Hematopoietic multipotent progenitor cell treated with erythropoietin and hydrocortisone succinate and interleukin-3 and kit ligand, for 4 days (in vitro differentiated cells): Measurements from ENCODE around the gene DCTN2.
"Not testable (repeated sequence)": the region's sequence is repeated elsewhere in the genome, so short reads cannot be mapped to it uniquely, and the experiment has no call there.

Experiments used
- DNase-seq: peaks from one replicate; pipeline ENCODE4 v3.0.0-alpha.2; 2015

The DCTN2 gene

GRCh38 chr12:57576613-57577160 is 29.7 kb upstream of the DCTN2 start:
- no peak for DNase-seq

DNA sequence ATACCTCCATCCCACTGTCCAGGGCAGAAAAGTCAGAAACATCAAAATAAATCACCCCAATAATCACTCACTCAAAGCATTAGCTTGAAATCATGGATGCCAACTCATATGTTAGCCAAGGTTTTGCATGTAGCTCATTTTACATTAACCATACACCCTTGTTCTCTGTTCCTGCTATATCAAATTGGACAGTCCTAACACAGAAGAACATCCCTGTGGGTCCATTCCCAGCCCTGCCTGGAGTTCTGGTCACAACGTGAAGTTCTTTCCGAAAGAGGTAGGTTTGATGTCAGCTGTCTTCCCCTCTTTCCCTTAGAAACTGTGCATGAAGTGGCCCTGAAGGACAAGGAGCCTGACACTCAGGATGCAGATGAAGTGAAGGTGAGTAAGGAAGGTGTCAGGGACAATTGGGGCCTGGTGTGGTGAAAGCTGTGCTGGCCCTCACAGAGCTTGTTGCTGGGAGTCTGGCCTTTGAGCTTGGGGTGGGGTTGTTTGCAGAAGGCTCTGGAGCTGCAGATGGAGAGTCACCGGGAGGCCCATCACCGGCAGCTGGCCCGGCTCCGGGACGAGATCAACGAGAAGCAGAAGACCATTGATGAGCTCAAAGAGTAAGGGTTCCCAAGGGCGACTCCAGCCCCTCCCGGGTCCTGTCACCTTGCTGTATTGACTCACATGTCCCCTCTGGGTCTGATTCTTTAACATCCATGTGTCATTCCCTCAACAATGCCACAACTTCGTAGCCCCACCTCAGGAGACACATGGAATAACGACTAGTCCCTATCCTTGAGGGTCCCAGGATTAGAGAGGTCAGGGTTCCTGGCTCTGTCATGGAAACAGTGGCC is 29.0 kb upstream of the DCTN2 start:
- no peak for DNase-seq

- DNase-seq: no peak
Observed at GRCh38 chr12:57574795-57575194, 27.8 kb upstream of the DCTN2 start.

- DNase-seq: no peak
Observed at GRCh38 chr12:57571926-57572762, 25.2 kb upstream of the DCTN2 start.

DNA sequence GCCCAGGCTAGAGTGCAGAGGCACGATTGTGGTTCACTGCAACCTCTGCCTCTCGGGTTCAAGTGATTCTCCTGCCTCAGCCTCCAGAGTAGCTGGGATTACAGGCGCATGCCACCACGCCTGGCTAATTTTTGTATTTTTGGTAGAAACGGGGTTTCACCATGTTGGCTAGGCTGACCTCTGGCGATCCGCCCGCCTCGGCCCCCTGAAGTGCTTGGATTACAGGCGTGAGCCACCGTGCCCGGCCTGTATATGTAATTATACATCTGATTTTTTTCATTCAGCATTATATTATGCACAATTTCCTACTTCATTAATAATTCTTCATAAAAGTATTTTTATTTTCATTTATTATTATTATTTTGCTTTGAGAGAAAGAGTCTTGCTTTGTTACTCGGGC is 23.4 kb upstream of the DCTN2 start:
- DNase-seq: not testable (repeated sequence)

DNA sequence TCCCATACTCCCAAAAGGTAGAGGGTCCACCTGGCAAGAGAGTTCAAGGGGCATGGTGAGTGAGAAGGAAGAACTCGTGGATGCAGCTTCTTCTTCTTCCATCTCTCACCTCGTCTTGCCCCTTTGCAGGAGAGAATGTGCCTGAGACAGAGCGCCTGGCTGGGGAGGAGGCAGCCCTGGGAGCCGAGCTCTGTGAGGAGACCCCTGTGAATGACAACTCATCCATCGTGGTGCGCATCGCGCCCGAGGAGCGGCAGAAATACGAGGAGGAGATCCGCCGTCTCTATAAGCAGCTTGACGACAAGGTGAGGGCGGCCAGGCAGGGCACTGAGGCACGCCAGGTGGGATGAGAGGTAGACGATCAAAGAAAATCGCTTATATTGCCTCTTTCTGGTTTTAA is 22.9 kb upstream of the DCTN2 start:
- no peak for DNase-seq

- DNase-seq: no peak
Observed at GRCh38 chr12:57568838-57569237, 21.8 kb upstream of the DCTN2 start.

DNA sequence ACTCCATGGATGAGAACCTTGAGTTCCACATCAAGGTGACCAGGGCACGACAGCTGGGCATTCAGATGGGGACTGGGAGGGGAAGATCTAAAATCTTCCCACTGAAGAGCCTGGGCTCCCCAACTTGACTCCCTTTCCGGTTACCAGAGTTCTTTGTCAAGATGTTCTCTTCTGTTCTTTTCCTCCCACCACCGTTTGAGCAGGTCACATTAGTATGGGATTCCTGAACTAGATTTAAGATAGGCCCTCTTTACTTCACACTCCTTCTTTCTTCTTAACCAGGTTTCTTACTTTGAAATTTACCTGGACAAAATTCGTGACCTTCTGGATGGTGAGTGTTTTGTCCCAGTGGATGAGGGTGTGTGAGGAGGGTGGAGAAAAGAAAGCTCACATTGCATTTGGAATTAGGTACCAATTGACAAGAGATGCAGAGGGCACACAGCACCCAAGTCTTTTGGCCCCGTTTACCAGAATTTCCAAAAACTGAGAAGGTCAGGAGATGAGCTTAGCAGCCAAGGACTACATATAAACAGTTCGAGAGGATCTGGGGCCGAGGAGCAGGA is 17.3 kb upstream of the DCTN2 start:
- no peak for DNase-seq

GRCh38 chr12:57563358-57563757 is 16.4 kb upstream of the DCTN2 start:
- DNase-seq: peak; percentile 35

GRCh38 chr12:57561117-57561516 is 14.1 kb upstream of the DCTN2 start:
- not testable (repeated sequence) for DNase-seq

DNA sequence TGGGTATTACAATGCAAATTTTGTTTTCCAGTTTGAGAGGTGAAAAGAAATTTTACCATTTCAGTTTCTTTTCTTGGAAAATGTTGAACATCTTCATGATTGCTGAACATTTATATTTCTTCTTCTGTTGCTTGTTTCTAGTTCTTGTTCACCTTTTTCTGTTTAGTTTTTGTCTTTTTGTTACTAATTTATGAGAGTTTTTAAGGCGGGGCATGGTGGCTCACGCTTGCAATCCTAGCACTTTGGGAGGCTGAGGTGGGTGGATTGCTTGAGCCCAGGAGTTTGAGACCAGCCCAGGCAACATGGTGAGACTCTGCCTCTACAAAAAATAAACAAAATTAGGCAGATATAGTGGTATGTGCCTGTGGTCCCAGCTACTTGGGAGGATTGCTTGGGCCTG is 13.5 kb upstream of the DCTN2 start:
- DNase-seq: no peak

- DNase-seq: no peak
Observed at GRCh38 chr12:57558864-57559263, 11.9 kb upstream of the DCTN2 start.

DNA sequence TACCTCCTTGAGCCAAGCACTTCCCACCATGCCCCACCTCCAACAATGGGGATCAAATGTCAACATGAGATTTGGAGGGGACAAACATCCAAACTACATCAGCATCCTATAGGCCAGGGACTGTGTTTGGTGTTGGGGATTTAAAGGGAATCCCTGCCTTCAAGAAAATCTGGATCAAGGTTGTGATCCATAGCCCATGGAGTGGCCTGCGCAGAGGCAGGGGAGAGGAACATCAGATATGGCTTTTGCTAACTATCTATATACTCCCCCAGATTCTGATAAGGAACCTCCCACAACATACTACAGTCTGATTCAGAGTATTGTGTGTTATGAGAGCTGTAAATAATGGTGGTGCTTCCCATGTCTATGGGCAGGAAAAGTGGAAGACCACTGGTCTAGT is 7.9 kb upstream of the DCTN2 start:
- no peak for DNase-seq

- no peak for DNase-seq
Observed at GRCh38 chr12:57554453-57554852, 7.5 kb upstream of the DCTN2 start.

DNA sequence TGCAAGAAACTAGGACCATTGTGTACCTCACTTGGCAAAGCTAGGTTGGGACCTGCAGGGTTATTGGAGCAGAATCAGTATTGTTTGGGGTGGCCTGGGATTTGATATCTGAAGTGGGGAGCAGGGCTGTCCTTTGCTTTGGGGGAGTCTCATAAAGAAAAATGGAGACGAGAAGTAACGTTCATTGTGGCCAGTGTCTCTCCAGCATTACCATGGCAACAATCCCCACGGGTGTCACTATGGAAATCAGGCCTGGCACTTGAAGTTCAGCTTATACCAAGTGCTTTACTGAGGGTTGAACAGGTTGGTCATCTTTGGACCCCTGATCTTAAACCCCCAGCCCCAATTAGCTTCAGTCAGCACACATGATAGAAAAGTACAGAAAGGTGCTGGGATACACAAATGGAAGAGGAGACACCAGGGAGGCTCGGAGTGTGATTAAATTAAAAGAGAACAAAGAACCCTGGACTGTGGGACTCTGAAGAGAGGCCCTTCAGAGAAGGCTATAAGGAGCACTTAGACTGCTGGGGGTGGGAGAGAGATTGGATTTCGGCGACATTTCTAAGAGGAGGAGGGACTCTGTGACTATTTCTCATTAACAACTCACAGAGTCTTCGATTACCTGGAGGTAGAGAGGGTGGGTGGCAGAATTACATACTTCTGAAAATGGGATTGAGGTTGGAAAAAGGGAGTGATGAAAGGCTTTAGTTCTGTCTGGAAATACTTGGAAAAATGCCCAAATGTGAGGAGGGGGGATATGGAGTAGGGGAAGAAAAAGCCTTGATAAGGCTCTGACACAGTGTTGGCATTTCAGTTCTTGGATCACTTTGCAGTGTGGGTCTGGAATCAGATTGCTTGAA is 6.6 kb upstream of the DCTN2 start:
- DNase-seq: no peak

DNA sequence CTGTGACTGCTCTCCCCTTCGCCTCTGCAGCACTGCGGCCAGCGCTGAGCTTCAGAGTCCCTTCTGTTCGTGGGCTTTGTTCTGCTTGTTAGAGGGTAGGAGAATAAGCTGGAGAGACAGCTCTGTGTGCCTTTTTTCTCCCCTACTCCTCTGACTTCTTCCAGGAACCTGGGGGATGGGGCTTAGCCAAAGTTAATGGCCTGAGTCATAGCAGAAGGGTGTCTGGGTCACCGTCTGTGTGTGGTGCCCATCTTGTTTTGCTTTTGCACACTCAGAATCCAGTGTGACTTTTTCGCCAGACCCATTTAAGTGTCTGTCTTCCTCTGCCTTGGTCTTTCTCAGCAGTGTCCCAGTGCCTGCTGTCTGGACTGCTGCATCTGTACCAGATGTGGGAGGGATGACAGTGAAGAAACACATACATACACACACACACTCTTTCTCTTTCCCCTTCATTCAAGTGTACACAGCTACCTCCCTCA is 5.9 kb upstream of the DCTN2 start:
- no peak for DNase-seq

DNA sequence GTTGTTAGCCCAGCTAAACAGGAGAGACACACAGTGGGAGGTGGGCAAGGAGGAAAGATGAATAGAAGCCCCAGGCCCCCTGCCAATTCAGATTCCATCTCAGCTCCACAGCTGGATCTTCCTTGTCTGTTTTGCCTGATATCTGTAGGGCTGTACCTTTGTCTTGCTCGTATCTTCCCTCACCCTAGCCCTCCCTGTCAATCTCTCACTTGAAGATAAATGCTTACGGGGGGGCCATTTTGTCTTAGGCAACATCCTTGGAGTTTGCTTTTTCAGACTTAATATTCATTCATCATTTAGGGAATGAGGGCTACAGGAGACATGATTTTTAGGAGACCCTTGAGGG is 5.3 kb upstream of the DCTN2 start:
- peak; percentile 53 for DNase-seq

DNA sequence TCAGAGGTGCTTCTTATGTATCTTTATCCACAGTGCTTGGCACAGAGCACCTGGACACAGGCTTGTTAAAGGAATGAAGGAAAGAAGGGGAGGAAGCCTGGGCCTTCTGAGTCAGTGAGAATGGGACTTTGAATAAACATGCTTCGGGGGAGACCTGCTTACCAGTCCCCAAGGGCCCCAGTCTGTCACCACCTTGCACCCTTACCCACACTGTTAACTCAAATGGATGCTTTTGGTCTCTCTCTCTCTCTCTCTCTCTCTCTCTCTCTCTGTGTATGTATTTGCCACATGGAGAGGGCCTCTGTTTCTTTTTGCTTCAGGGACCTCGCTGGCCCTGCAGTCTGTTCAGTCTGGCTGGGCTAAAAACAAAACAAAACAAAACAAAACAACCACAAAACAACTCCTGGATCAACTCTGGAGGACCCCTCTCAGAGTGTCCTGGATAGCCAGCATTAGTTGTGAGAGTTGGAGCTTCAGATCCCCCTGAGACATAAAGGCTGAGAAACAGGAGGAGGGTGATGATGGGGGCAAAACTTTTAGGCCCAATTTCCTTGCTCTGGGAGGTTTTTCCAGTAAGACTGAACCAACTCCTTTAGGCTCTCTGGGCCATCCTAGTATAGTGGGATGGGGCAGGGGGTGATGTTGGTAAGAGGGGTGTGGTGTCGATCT is 4.8 kb upstream of the DCTN2 start:
- DNase-seq: no peak

- DNase-seq: no peak
Observed at GRCh38 chr12:57550641-57551549, 3.9 kb upstream of the DCTN2 start.

GRCh38 chr12:57549909-57550640 is 3.1 kb upstream of the DCTN2 start, which contains the start of gene KIF5A:
KIF5A (plus strand) TSS chr12:57550044; CDS start chr12:57550272, 228 bp downstream.
- peak; percentile 63 for DNase-seq
